Measurements from ENCODE around the gene RUNX2.
"Not testable (repeated sequence)": the region's sequence is repeated elsewhere in the genome, so short reads cannot be mapped to it uniquely, and the experiment has no call there.

The RUNX2 gene

DNA sequence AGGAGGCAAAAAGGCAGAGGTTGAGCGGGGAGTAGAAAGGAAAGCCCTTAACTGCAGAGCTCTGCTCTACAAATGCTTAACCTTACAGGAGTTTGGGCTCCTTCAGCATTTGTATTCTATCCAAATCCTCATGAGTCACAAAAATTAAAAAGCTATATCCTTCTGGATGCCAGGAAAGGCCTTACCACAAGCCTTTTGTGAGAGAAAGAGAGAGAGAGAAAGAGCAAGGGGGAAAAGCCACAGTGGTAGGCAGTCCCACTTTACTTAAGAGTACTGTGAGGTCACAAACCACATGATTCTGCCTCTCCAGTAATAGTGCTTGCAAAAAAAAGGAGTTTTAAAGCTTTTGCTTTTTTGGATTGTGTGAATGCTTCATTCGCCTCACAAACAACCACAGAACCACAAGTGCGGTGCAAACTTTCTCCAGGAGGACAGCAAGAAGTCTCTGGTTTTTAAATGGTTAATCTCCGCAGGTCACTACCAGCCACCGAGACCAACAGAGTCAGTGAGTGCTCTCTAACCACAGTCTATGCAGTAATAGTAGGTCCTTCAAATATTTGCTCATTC, at the start of gene RUNX2:
RUNX2 (plus strand) TSS at position 375 of the 567 bp plus-strand sequence. CDS start 397 bp downstream, outside the sequence.
- peak; percentile 14 for DNase-seq (ENCODE audit: low spot score)

DNA sequence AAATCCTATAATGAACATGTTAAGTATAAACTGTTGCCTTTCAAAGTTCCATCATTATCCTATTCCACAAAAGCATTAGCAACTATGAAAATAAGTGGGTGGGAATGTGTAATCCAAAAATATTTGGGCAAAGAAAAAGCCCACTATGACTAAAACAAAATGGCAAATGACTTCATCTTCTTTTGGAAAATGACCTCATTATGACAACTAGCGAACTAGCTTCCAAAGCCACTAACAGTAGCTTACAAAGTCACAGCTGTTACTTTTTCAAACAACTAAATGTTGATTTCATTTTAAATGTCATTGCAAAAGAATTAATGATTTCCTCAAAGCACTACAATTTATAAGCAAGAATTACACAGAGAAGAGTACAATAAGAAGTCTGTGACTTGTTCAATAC, 49.8 kb upstream of the RUNX2 start:
- no peak for DNase-seq (ENCODE audit: low spot score)

DNA sequence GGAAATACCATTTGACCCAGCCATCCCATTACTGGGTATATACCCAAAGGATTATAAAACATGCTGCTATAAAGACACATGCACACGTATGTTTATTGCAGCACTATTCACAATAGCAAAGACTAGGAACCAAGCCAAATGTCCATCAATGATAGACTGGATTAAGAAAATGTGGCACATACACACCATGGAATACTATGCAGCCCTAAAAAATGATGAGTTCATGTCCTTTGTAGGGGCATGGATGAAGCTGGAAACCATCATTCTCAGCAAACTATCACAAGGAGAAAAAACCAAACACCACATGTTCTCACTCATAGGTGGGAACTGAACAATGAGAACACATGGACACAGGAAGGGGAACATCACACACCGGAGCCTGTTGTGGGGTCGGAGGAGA, 41.4 kb upstream of the RUNX2 start:
- DNase-seq (ENCODE audit: low spot score), result not testable (repeated sequence)

DNA sequence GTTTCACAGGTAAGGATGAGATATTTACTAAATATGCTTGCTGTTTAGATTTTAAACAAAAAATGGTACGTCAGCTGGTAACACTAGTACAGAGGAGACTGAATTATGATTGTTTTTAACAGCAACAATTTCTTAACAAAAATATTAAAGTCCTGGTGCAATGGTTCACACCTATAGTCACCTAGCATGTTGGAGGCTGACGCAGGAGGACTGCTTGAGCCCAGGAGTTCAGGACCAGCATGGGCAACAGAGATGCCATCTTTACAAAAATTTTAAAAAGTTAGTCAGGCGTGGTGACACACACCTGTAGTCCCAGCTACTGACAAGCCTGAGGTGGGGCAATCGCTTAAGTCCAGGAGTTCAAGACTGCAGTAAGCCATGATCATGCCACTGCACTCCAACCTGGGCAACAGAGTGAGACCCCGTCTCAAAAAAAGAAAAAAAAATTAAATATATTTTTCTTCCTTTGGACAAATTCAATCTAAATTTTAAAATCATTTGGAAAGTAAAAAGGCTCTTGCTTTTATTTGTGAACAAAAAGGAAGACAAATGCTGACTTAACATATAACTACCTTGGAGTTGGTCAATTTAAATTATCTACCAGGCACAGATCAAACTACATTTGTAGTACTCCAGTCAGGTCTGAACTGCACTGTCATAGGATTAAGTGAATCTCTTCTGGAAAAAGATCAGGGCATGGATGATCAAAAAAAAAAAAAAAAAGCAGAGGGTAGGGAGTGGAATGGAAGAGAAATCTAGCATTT, 38.2 kb upstream of the RUNX2 start:
- DNase-seq (ENCODE audit: low spot score), result no peak

DNA sequence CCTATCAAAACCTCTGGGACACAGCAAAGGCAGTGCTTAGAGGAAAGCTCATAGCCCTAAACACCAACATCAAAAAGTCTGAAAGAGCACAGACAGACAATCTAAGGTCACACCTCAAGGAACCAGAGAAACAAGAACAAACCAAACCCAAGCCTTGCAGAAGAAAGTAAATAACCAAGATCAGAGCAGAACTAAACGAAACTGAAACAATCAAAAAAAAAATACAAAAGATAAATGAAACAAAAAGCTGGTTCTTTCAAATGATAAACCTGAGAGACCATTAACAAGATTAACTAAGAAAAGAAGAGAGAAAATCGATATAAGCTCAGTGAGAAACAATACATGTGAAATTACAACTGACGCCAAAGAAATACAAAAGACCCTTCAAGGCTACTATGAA, 34.8 kb upstream of the RUNX2 start:
- no peak for DNase-seq (ENCODE audit: low spot score)

DNA sequence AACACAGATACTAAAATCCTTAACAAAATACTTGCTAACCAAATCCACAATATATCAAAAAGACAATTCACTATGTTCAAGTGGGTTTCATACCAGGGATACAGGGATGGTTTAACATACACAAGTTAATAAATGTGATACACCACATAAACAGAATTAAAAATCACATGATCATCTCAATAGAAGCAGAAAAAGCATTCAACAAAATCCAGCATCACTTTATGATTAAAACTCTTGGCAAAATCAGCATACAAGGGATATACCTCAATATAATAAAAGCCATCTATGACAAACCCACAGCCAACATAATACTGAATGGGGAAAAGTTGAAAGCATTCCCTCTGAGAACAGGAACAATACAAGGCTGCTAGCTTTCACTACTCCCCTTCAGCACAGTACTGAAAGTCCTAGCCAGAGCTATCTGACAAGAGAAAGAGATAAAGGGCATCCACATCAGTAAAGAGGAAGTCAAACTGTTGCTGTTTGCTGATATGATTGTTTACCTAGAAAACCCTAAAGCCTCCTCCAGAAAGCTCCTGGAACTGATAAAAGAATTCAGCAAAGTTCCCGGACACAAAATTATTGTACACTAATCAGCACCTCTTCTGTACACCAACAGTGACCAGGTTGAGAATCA, 33.9 kb upstream of the RUNX2 start:
- not testable (repeated sequence) for DNase-seq (ENCODE audit: low spot score)

DNA sequence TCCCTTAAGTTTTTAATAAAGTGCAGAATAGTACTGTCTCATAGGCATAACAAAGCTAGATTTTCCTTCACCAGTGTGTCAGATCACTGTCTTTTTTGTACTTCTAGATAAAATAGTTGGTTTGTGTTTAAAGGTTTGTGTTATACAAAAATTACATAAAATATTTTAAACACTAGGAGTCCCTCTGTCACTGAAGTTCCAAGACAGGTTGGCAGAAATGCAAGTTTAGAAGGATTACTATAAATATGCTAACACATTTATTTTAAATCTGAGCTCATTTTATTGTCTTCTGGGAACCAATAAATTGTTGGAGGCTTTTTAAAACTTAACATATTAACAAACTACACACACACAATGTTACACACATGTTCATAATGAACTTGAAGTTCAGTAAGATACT, 30.8 kb upstream of the RUNX2 start:
- DNase-seq (ENCODE audit: low spot score), result no peak

DNA sequence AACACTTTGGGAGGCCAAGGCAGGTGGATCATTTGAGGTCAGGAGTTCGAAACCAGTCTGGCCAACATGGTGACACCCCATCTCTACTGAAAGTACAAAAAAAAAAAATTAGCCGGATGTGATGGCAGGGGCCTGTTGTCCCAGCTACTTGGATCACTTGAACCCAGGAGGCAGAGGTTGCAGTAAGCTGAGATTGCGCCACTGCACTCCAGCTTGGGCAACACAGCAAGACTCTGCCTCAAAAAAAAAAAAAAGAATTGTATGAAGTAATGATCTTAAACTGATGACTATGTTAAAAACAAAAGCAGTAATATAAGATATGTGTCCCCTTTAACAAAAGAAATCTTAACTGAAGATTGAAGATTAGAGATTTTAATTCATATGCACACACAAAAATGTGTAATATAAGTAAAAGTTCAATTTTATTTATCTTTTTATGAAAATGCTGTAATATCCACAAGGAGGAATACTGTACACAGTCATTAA, 29.0 kb upstream of the RUNX2 start:
- DNase-seq (ENCODE audit: low spot score), result no peak

DNA sequence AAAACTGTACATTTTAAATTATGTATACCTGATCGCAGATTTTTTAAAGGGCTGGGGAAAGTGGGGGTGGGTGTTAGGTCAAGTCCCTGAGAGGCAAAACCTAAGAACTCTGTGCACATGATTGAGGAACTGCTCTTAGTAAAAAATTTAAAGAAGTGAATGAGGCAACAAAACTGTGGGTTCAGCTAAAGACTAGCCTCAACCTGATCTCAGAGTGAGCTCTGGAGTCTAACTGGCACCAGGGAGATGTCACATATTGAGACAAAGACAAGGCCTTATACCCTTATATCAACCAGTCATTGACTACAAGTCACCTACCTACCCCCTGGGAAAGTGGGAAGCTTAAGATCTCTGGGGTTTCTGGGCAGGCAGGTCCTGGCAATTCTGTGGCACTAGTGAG, 27.4 kb upstream of the RUNX2 start:
- no peak for DNase-seq (ENCODE audit: low spot score)

DNA sequence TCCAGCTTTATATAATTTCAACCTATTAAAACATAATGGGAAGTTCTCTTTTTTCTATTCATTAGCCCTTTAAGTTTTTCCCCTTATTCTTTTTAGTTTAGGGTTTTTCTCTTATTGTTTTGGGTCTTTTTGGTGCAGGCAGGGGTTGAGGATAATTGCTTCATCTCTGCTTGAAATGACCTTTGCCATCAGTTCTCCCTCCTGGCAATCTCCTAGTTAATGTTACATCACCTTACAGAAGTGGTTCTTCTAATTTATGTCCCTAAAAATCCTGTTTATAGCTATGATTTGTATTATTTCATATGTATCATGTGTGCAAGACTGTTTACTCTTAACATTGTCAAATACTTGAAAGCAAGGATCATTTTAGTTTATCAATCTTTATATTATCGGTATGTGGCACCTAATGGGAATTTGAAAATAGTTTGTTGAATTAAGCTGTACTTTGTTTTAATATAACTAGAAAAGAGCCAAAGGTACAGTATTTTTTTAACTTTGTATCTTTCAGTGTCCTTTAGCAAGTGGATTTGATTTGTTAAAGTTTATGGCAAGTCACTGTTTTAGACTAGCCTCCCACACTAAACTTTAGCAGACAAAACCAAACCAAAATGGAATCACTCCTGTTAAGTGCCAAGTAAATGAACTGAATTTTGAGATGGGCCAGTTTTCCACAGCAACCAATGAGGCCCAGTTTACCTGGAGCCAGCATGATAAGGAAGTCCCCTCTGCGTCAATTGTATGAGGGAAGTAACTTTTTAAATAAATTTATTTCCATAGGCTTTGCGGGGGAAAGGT, 26.6 kb upstream of the RUNX2 start:
- no peak for DNase-seq (ENCODE audit: low spot score)

DNA sequence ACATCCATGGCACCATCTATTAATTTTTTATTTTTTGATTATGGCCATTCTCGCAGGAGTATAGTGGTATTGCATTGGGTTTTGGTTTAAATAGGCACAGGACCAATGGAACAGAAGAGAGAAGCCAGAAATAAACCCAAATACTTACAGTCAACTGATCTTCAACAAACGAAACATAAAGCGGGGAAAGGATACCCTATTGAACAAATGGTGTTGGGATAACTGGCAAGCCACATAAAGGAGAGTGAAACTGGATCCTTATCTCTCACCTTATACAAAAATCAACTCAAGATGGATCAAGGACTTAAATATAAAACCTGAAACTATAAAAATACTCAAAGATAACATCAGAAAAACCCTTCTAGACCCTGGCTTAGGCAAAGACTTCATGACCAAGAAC, 25.3 kb upstream of the RUNX2 start:
- DNase-seq (ENCODE audit: low spot score), result no peak

DNA sequence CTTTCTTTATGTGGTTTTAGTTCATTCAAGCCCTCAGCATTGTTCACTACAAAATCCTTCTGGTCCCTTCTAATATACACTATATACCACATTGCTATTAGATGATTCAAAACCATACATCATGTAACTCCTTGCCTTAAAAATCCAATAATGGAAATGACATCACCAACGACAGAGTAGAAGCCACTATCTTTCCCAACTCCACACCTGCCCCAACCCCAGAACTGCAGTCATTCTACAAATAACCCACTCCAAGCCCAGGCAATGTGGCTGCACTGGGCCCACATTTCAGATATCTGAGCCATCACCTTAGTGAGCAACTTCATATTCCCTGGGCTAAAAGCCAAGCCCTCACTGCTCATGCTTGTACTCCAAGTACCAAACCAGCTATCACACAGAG, 22.6 kb upstream of the RUNX2 start:
- DNase-seq (ENCODE audit: low spot score), result no peak

DNA sequence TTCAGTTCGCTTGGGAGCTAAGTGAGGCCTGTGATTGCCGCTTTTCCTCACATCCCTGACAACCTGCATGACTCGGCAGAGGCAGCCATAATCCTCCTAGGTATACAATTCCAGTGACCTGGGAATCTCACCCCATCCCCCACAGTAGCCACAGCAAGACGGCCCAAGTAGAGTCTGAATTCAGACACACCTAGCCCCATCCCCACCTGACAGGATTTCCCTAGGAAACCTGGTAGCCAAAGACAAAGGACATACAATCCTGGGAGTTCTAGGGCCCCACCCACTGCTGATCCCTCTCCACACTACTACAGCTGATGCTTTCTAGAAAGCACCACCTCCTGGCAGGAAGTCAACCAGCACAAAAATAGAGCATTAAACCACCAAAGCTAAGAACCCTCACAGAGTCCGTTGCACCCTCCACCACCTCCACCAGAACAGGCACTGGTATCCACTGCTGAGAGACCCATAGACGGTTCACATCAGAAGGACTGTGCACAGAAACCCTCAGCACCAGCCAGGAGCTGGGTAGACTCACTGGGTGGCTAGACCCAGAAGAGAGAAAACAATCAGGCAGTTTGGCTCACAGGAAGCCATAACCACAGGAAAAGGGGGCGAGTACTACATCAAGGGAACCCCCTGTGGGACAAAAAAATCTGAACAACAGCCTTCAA, 17.9 kb upstream of the RUNX2 start:
- DNase-seq (ENCODE audit: low spot score), result no peak

DNA sequence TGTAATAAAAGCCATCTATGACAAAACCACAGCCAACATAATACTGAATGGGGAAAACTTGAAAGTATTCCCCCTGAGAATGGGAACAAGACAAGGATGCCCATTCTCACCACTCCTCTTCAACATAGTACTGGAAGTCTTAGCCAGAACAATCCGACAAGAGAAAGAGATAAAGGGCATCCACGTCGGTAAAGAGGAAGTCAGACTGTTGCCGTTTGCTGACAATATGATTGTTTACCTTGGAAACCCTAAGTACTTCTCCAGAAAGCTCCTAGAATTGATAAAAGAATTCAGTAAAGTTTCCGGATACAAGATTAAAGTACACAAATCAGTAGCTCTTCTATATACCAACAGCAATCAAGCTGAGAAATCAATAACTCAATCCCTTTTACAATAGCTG, 14.0 kb upstream of the RUNX2 start:
- DNase-seq (ENCODE audit: low spot score), result no peak

DNA sequence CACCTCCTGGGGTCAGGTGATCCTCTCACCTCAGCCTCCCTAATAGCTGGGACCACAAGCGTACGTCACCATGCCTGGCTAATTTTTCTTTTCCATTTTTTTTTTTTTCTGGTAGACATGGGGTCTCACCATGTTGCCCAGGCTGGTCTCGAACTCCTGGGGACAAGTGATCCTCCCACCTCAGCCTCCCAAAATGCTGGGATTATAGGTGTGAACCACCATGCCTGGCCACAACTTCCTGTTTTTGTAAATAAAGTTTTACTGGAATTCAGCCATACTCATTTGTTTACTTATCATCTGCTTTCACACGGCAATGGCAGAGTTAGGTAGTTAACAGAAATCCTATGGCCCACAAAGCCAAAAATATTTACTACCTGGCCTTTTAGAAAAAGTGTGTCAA, 7.8 kb upstream of the RUNX2 start:
- no peak for DNase-seq (ENCODE audit: low spot score)

DNA sequence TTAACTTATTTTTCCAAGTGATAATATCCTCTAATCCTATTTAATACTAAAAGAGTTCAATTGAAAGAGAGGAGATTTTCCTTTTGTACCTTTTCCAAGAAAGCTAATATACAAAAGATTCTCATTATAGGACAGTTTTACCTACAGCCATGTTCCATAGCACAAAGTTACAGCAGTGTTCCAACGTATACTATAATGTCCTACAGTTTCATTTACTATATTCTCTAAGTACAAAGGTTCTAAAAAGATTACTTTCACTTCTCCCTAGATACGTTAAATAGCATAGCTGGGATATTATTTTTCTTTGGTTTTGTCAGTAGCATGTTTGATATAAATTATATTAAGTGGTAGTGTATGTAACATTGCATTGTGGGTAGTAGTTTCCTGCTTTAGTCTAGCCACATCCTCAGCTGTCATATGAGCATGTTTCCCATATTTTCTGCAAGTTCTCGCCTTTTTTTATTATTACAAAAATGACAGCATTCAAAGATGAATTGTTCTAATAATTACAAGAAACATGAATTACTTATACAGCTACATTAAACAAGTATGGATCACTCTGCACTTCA, 4.4 kb upstream of the RUNX2 start:
- DNase-seq (ENCODE audit: low spot score), result no peak

DNA sequence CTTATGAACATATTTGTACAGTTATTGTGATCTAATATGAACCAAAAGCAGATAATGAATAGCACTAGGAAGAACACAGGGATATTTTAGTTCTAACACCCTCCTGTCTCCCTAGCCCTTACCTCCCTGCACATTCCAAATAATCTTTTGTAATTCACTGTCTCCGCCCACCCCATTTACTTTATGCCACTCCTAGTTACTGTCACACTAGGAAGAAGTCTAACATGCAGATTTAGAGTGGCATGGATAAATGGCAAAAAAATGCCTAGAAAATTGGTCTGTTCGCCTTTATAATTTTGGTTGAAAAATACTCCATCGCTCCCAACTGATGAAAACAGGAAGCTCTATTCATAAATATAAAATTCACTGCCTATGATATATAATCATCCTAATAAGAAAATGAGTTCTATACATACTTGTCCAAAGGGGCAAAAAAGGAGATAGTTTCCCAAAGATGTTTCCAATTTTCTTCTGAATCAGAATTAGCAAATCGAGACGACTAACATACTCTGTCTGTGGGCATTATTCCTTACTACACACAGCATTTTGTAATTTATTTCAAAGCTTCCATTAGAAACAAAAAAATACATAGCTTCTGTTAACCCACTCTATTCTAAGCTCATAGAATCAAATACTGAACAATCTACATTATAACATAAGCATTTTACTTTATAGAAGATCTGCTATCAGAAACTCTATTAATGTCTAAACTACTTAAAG, 1.3 kb upstream of the RUNX2 start:
- DNase-seq (ENCODE audit: low spot score), result no peak

DNA sequence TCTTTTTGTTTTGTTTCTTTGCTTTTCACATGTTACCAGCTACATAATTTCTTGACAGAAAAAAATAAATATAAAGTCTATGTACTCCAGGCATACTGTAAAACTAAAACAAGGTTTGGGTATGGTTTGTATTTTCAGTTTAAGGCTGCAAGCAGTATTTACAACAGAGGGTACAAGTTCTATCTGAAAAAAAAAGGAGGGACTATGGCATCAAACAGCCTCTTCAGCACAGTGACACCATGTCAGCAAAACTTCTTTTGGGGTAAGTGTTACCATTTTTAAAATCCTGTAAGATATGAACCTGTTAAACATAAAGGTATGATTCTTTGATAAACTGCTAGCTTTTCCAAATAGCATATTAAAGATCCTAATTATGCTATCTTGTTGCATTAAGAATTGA, 393 bp downstream of the RUNX2 start:
- DNase-seq (ENCODE audit: low spot score), result no peak

DNA sequence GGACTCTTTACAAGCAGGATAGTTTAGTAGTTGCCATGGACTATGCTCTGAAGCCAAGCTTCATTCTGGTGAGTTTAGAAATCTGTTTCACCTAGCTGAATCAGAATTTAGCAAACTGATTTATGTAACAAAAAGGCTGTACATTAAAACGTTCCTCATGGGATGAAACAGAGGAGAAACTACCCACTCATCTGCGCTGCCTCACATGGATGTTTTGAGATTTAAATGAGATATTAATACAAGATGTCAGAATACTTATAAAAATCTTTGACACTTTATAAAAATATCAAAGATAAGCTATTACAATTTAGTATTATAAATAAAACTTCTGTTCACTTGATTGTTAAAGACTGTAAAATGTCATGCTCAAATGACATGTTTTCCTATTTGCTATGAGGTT, 16.8 kb downstream of the RUNX2 start:
- no peak for DNase-seq (ENCODE audit: low spot score)

DNA sequence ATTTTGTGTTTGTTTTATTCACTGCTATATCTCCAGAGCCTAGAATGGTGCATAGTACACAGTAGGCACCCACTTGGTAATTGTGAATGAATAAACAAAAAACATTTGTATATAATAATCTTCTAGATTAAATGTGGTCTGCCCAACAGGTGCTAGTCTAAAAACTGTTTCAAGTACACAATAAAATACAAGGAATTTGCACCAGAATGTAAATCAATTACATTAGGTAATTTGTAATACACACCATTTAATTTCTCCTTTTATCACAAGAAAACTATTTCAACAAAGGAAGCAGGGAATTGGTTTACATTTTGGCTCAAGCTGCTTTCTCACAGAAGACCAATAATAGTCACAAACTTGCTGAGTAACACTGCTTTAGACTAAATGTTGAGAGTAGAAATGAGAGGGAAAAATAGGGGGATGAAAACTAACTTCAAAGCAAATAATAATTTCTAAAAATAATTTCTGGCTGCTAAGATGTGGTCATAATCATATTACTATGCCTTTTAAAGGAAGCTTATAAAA, 22.1 kb downstream of the RUNX2 start:
- no peak for DNase-seq (ENCODE audit: low spot score)

DNA sequence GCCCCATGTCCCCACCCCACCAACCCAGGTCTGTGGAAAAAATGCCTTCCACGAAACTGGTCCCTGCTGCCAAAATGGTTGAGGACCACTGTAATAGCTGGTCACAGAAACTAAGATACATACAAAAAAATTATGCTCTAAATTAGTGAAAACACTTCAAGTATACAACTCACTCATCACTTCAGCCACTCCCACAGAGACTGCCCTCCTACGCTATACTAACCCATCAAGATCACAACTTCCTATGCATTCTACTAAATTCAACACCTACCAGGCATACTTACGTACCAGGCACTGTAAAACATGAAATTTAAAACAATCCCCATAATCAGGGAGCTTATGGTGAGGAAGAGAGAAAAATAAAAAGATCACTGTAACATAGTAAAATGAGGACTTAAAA, 22.9 kb downstream of the RUNX2 start:
- no peak for DNase-seq (ENCODE audit: low spot score)
